NB4 (cell line): ENCODE data around the gene EID2B.

Experiments
- CTCF ChIP-seq: IDR thresholded peaks from one replicate; pipeline ENCODE4 v1.5.1; 2012; ENCODE audit warnings: low read depth, low read length
- MAX ChIP-seq: IDR thresholded peaks from 2 replicates; pipeline ENCODE4 v1.6.1; 2011; ENCODE audit warnings: low read depth, low read length
- POLR2A ChIP-seq: IDR thresholded peaks from 2 replicates; pipeline ENCODE4 v1.6.1; 2011; ENCODE audit warnings: mild to moderate bottlenecking; ENCODE audit not compliant: insufficient read length; ENCODE audit errors: extremely low read depth

DNA sequence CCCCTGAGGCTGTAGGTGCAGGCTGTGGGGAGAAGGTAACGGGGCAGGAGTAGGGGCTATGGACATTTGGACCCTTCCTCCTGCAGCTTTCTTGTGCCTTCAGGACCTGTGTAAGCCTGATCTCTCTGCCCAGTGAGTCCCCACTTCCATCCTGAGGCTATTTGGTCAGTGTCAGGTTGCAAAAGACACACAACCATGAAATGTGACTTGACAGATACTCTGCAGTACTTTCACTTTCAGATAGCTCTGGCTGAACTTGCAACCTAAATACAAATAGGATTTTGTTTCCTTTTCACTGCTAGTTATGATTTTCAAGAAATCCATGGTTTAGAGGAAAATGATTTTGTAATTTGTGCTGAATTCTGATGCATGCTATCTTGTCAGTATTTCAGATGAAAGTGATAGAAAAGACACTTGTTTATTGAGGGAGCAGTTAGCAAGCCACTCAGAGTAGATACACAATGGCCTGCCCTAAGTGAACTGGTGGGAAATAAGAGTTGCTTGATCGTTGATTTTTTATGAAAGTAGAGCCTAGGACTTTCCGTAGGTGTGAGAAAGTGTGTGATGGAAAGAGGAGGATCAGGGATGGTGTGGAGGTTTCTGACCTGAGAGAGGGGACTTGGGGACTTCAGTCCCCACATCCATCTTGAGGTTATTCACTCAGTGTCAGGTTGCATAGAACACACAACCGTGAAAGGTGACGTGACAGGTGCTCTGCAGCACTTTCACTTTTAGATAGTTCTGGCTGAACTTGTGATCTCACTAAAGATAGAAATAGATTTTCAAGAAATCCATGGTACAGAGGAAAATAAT is 25.4 kb upstream of the EID2B start:
- no peak for TF ChIP-seq CTCF
- TF ChIP-seq MAX: no peak
- TF ChIP-seq POLR2A: no peak
